ENCODE results near the gene BTG2. TPM values are rescaled to one million over a fixed set of nuclear protein-coding genes. Genes with fewer than 3 reads are reported as not detected.

The BTG2 gene
- total RNA-seq, 1 experiment from 2014 or later: 2.9 TPM

- H3K4me1 ChIP-seq (ENCODE audit: insufficient read depth, low read length): peaks cover 1% of the 10 kb centered on the region; the same call in 1 of the 2 replicates
- H4K20me1 ChIP-seq (ENCODE audit: control insufficient read depth, insufficient read depth, insufficient read length): no peaks in the 10 kb centered on the region
- no peak overlapping the region for H3K27ac Mint-ChIP-seq
- no peaks in the 10 kb centered on the region for H3K9me3 ChIP-seq (ENCODE audit: control insufficient read depth, low read depth, low read length)
- H3K4me3 Mint-ChIP-seq: no peak overlapping the region
- H3K27me3 Mint-ChIP-seq (ENCODE audit: low read depth): peaks cover 40% of the 10 kb centered on the region
- H2BK120ac ChIP-seq (ENCODE audit: low read depth, low read length, poor library complexity, severe bottlenecking): no peak overlapping the region
- no peak overlapping the region for H3K18ac ChIP-seq (ENCODE audit: insufficient read length, low read depth, low read length)
- H4K91ac ChIP-seq (ENCODE audit: insufficient read length, low read depth, low read length): no peak overlapping the region
- H2BK20ac ChIP-seq (ENCODE audit: low read depth, low read length, poor library complexity, severe bottlenecking): no peak overlapping the region
- H3K4ac ChIP-seq (ENCODE audit: low read depth, low read length): no peak overlapping the region
- H4K8ac ChIP-seq (replicated peaks; ENCODE audit: insufficient read length, low read depth, low read length): no peak overlapping the region
- H3T11ph ChIP-seq (ENCODE audit: low read length): no peak overlapping the region
- no peak overlapping the region for H3K23ac ChIP-seq (ENCODE audit: insufficient read length, low read depth, low read length)
- H3K27me3 ChIP-seq (ENCODE audit: insufficient read depth, low read length): no peaks in the 10 kb centered on the region
- peak overlapping the region; percentile 3 for H2AFZ ChIP-seq (ENCODE audit: low read length)
- H4K5ac ChIP-seq (ENCODE audit: insufficient read length, low read depth, low read length): no peak overlapping the region
- H3K56ac ChIP-seq (ENCODE audit: insufficient read length, low read depth, low read length): no peak overlapping the region
- peaks cover 20 to 34% of the 10 kb centered on the region in 2 experiments for H3K4me1 Mint-ChIP-seq
- H3K9me3 Mint-ChIP-seq: no peaks in the 10 kb centered on the region
- peak; percentile 89 for TF ChIP-seq CTCF (conservative IDR thresholded peaks at IDR 0.05)
- no peaks in the 10 kb centered on the region for H3K79me2 ChIP-seq (ENCODE audit: insufficient read depth, low read length)
- no peak overlapping the region for H3K9ac ChIP-seq (ENCODE audit: extremely low read depth, insufficient read length, low read length)
- no peak overlapping the region for H2BK12ac ChIP-seq (ENCODE audit: insufficient read length, low read depth, low read length)
- WGBS (ENCODE audit: extremely low coverage, insufficient read length, low lambda C conversion rate): no CpG with 5 or more reads among the region's 18 CpGs
- H2BK5ac ChIP-seq (ENCODE audit: insufficient read length, low read length): no peak overlapping the region
- no peak overlapping the region for H3K4me2 ChIP-seq (ENCODE audit: insufficient read depth, insufficient read length, low read length)
- no peaks in the 10 kb centered on the region for H3K79me1 ChIP-seq (ENCODE audit: insufficient read depth, low read depth, low read length, poor library complexity, severe bottlenecking)
- no peak overlapping the region for H2BK15ac ChIP-seq (ENCODE audit: low read depth, low read length)
- H3K36me3 Mint-ChIP-seq (ENCODE audit: insufficient read depth in 1 of 3, low read depth in 3 of 3): no peaks in the 10 kb centered on the region
- H3K23me2 ChIP-seq (ENCODE audit: insufficient read length, low read depth, low read length, poor library complexity, severe bottlenecking): no peaks in the 10 kb centered on the region
- no peak overlapping the region for H3K14ac ChIP-seq (ENCODE audit: insufficient read depth, low read length)
- DNase-seq: peak; percentile 74
- no peak overlapping the region for H3K27ac ChIP-seq (ENCODE audit: insufficient read length, low read depth, low read length)
- H2AK5ac ChIP-seq (ENCODE audit: insufficient read length, low read length): no peak overlapping the region
Measured at GRCh38 chr1:203338335-203339036, 33.2 kb downstream of the BTG2 start.
